K562 (cell line): ENCODE data around the gene OR11L1. TPM values are rescaled to one million over a fixed set of nuclear protein-coding genes. Genes with fewer than 3 reads are reported as not detected.
A peak's percentile ranks its signal among the peaks of the same experiment; 100 is the strongest.

ENCODE experiments used
- ATF1 ChIP-seq, 2 experiments: fragments of 450-650 bp in 1 of 2; IDR thresholded peaks; 2 replicates each; pipeline ENCODE4 v1.6.1; 2016; ENCODE audit warnings: missing compliant biosample characterization in 1 of 2, missing genetic modification characterization in 1 of 2
- HMG20A ChIP-seq: fragments of 450-650 bp; formaldehyde crosslinking; conservative IDR thresholded peaks from 2 replicates; pipeline ENCODE4 v1.4.0; 2020; ENCODE audit warnings: mild to moderate bottlenecking, mixed read lengths
- NFYB ChIP-seq: IDR thresholded peaks from 2 replicates; pipeline ENCODE4 v1.6.1; 2011; ENCODE audit warnings: mild to moderate bottlenecking, moderate library complexity; ENCODE audit not compliant: insufficient read length; ENCODE audit errors: extremely low read depth
- TOE1 ChIP-seq, 2 experiments: fragments of 450-650 bp in 1 of 2; sonication (generic) in 1 of 2; formaldehyde crosslinking in 1 of 2; IDR thresholded peaks; 2 replicates each; pipeline versions ENCODE4 v1.7.1 to v1.8.0; 2016 to 2022; ENCODE audit warnings: borderline replicate concordance in 2 of 2, mild to moderate bottlenecking in 2 of 2, antibody characterized with exemption in 1 of 2, inconsistent platforms in 1 of 2, low read depth in 1 of 2, missing genetic modification reagents in 1 of 2, moderate library complexity in 1 of 2
- ZNF253 ChIP-seq: fragments of 250-450 bp; sonication (Bioruptor Pico); conservative IDR thresholded peaks from 2 replicates; pipeline ENCODE4 v1.6.1; 2021; ENCODE audit warnings: mild to moderate bottlenecking
- ZNF695 ChIP-seq: fragments of 450-650 bp; formaldehyde crosslinking; IDR thresholded peaks from 2 replicates; pipeline ENCODE4 v1.4.0; 2020; ENCODE audit warnings: mild to moderate bottlenecking, moderate library complexity
- ZNF699 ChIP-seq: fragments of 250-450 bp; sonication (Bioruptor Pico); IDR thresholded peaks from 2 replicates; pipeline ENCODE4 v1.8.0; 2021; ENCODE audit warnings: mild to moderate bottlenecking, moderate library complexity; ENCODE audit not compliant: insufficient replicate concordance
- ZNF707 ChIP-seq: fragments of 250-450 bp; sonication (Bioruptor Pico); conservative IDR thresholded peaks from 2 replicates; pipeline ENCODE4 v1.8.0; 2022; ENCODE audit warnings: inconsistent platforms, mild to moderate bottlenecking, moderate library complexity
- polyA plus RNA-seq, 8 experiments: library from polyadenylated mRNA; depleted of rRNA in 4 of 8; stranded (reverse) in 5 of 8; unstranded in 3 of 8; fragments of >200 nt; fragmentation: Nextera tagmentation in 2 of 8; fragmentation: Illumina TruSeq in 1 of 8; extraction: Ambion mirVana in 2 of 8; extraction: Trizol in 1 of 8; gene quantifications; 2 replicates each; pipeline versions ENCODE4 v1.2.1 to v1.2.3, GENCODE V29; 2011 to 2014; ENCODE audit warnings: inconsistent platforms in 1 of 8, missing spikeins in 1 of 8
- total RNA-seq, 7 experiments: library from RNA; depleted of rRNA in 6 of 7; stranded (reverse); fragments of >200 nt in 6 of 7; fragmentation: Illumina TruSeq in 2 of 7; extraction: Trizol in 2 of 7; gene quantifications; 2 replicates each; pipeline versions ENCODE4 v1.2.1 to v1.2.3, GENCODE V29; 2011 to 2021; ENCODE audit warnings: low replicate concordance in 1 of 7
- TF ChIP-seq, protein P1 (sequence below), 2 experiments: fragments of 450-650 bp; IDR thresholded peaks; 2 replicates each; pipeline ENCODE4 v1.6.1; 2016; ENCODE audit warnings: mild to moderate bottlenecking in 2 of 2, borderline replicate concordance in 1 of 2, low read depth in 1 of 2, moderate library complexity in 1 of 2
- TF ChIP-seq, protein P2 (sequence below): fragments of 250-450 bp; sonication (Bioruptor Pico); IDR thresholded peaks from 2 replicates; pipeline ENCODE4 v1.4.0; 2020; ENCODE audit warnings: mild to moderate bottlenecking, moderate library complexity, borderline replicate concordance
- TF ChIP-seq, protein P3 (sequence below): fragments of 450-650 bp; conservative IDR thresholded peaks from 2 replicates; pipeline ENCODE4 v1.6.1; 2016; ENCODE audit warnings: missing genetic modification characterization, low read depth, mild to moderate bottlenecking, missing compliant biosample characterization, moderate library complexity
- TF ChIP-seq, protein P4 (sequence below): fragments of 250-450 bp; sonication (Bioruptor Pico); IDR thresholded peaks from 2 replicates; pipeline ENCODE4 v1.8.0; 2022; ENCODE audit warnings: moderate library complexity, mild to moderate bottlenecking, inconsistent platforms

The OR11L1 gene
- total and polyA plus RNA-seq, 9 of the 15 experiments (the other 6 are each of a cell fraction or from before 2014, with no cell fraction given): not detected

GRCh38 chr1:247857069-247857984 lies 15.6 kb upstream of the OR11L1 start, which contains the start of gene TRIM58 (continued):
- TF ChIP-seq, protein P1, sequence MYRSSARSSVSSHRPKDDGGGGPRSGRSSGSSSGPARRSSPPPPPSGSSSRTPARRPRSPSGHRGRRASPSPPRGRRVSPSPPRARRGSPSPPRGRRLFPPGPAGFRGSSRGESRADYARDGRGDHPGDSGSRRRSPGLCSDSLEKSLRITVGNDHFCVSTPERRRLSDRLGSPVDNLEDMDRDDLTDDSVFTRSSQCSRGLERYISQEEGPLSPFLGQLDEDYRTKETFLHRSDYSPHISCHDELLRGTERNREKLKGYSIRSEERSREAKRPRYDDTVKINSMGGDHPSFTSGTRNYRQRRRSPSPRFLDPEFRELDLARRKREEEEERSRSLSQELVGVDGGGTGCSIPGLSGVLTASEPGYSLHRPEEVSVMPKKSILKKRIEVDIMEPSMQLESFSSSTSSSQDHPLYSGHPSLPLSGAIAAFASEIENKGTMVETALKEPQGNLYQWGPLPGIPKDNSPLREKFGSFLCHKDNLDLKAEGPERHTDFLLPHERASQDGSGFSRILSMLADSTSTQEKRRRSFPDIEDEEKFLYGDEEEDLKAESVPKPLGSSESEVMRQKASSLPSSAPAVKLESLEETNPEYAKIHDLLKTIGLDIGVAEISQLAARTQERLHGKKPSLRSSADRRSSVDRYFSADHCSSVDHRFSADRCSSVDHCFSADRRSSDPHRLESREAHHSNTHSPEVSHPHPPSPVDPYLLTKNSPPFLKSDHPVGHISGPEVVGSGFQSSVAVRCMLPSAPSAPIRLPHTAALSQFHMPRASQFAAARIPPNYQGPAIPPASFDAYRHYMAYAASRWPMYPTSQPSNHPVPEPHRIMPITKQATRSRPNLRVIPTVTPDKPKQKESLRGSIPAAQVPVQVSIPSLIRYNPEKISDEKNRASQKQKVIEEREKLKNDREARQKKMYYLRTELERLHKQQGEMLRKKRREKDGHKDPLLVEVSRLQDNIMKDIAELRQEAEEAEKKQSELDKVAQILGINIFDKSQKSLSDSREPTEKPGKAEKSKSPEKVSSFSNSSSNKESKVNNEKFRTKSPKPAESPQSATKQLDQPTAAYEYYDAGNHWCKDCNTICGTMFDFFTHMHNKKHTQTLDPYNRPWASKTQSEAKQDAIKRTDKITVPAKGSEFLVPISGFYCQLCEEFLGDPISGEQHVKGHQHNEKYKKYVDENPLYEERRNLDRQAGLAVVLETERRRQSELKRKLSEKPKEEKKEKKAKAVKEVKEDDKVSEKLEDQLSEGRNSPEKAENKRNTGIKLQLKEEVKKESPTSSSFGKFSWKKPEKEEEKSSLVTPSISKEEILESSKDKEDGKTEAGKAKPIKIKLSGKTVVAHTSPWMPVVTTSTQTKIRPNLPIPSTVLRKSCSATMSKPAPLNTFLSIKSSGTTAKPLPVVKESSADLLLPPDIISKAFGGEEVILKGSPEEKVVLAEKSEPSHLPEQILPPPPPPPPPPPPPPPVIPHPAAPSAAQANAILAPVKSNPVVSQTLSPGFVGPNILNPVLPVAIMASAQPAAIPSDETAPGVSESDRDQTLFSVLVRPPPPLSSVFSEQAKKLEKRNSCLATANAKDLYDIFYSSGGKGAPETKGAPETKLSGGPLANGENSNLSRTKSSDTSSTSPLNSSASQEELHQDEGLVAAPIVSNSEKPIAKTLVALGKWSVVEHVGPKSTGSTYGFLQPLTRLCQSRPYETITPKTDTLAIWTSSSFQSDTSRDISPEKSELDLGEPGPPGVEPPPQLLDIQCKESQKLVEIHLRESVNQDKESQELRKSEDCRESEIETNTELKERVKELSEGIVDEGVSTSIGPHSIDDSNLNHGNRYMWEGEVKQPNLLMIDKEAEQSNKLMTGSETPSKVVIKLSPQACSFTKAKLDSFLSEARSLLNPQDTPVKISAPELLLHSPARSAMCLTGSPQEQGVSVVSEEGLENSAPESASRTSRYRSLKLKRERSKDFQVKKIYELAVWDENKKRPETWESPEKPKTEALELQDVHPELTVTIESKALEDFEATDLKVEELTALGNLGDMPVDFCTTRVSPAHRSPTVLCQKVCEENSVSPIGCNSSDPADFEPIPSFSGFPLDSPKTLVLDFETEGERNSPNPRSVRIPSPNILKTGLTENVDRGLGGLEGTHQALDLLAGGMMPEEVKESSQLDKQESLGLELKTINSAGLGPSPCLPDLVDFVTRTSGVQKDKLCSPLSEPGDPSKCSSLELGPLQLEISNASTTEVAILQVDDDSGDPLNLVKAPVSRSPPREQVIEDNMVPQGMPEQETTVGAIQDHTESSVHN (IDR thresholded peaks at IDR 0.05; ENCODE audit: borderline replicate concordance in 1 of 2, low read depth in 1 of 2): no peak
- TF ChIP-seq ZNF695 (CRISPR knock-in tag) (no peak), TOE1 (IDR thresholded peaks at IDR 0.05; ENCODE audit: borderline replicate concordance) (no peak), TOE1 (CRISPR knock-in tag; IDR thresholded peaks at IDR 0.05; ENCODE audit: borderline replicate concordance, low read depth) (no peak), ZNF707 (CRISPR knock-in tag) (no peak), ATF1 (CRISPR knock-in tag; IDR thresholded peaks at IDR 0.05) (no peak), ATF1 (tag; IDR thresholded peaks at IDR 0.05) (peak; percentile 41), HMG20A (CRISPR knock-in tag) (no peak), ZNF699 (CRISPR knock-in tag) (no peak), ZNF253 (CRISPR knock-in tag) (no peak), NFYB (no peak)
- TF ChIP-seq, protein P2, sequence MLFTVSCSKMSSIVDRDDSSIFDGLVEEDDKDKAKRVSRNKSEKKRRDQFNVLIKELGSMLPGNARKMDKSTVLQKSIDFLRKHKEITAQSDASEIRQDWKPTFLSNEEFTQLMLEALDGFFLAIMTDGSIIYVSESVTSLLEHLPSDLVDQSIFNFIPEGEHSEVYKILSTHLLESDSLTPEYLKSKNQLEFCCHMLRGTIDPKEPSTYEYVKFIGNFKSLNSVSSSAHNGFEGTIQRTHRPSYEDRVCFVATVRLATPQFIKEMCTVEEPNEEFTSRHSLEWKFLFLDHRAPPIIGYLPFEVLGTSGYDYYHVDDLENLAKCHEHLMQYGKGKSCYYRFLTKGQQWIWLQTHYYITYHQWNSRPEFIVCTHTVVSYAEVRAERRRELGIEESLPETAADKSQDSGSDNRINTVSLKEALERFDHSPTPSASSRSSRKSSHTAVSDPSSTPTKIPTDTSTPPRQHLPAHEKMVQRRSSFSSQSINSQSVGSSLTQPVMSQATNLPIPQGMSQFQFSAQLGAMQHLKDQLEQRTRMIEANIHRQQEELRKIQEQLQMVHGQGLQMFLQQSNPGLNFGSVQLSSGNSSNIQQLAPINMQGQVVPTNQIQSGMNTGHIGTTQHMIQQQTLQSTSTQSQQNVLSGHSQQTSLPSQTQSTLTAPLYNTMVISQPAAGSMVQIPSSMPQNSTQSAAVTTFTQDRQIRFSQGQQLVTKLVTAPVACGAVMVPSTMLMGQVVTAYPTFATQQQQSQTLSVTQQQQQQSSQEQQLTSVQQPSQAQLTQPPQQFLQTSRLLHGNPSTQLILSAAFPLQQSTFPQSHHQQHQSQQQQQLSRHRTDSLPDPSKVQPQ (CRISPR knock-in tag): no peak
- TF ChIP-seq, protein P3, sequence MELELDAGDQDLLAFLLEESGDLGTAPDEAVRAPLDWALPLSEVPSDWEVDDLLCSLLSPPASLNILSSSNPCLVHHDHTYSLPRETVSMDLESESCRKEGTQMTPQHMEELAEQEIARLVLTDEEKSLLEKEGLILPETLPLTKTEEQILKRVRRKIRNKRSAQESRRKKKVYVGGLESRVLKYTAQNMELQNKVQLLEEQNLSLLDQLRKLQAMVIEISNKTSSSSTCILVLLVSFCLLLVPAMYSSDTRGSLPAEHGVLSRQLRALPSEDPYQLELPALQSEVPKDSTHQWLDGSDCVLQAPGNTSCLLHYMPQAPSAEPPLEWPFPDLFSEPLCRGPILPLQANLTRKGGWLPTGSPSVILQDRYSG: no peak
- TF ChIP-seq, protein P4, sequence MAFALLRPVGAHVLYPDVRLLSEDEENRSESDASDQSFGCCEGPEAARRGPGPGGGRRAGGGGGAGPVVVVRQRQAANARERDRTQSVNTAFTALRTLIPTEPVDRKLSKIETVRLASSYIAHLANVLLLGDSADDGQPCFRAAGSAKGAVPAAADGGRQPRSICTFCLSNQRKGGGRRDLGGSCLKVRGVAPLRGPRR: no peak
